NCI-H2029 treated with DMSO at 0.1 percent for 48 hours (cell line): ENCODE data around the gene SENP2.
"Not testable (repeated sequence)": the region's sequence is repeated elsewhere in the genome, so short reads cannot be mapped to it uniquely, and the experiment has no call there.

ENCODE experiments used
- DNase-seq: peaks from one replicate; lab custom pipeline; 2025; lab: John Stamatoyannopoulos, UW

Gene SENP2

GRCh38 chr3:185586686-185587039 lies 568 bp downstream of the SENP2 start:
- DNase-seq: no peak

GRCh38 chr3:185594073-185594472 lies 8.0 kb downstream of the SENP2 start:
- DNase-seq: no peak

- DNase-seq: no peak
Measured at GRCh38 chr3:185595526-185595925, 9.4 kb downstream of the SENP2 start.

GRCh38 chr3:185605566-185605965 lies 19.5 kb downstream of the SENP2 start:
- no peak for DNase-seq

GRCh38 chr3:185606196-185606595 lies 20.1 kb downstream of the SENP2 start:
- DNase-seq: no peak

- no peak for DNase-seq
Measured at GRCh38 chr3:185613016-185613415, 26.9 kb downstream of the SENP2 start.

GRCh38 chr3:185623939-185624665 lies 38.0 kb downstream of the SENP2 start:
- DNase-seq: no peak

- DNase-seq: no peak
Measured at GRCh38 chr3:185625784-185626183, 39.7 kb downstream of the SENP2 start.

GRCh38 chr3:185629554-185630181 lies 43.6 kb downstream of the SENP2 start:
- DNase-seq: no peak

- no peak for DNase-seq
Measured at GRCh38 chr3:185630182-185630622, 44.1 kb downstream of the SENP2 start.

GRCh38 chr3:185631108-185631507 lies 45.0 kb downstream of the SENP2 start:
- DNase-seq: no peak

- DNase-seq: no peak
Measured at GRCh38 chr3:185631508-185632206, 45.6 kb downstream of the SENP2 start.

- DNase-seq: no peak
Measured at GRCh38 chr3:185632996-185633395, 46.9 kb downstream of the SENP2 start.

- no peak for DNase-seq
Measured at GRCh38 chr3:185637388-185637787, 51.3 kb downstream of the SENP2 start.

- not testable (repeated sequence) for DNase-seq
Measured at GRCh38 chr3:185638651-185639050, 52.6 kb downstream of the SENP2 start.

GRCh38 chr3:185639632-185640206 lies 53.6 kb downstream of the SENP2 start:
- no peak for DNase-seq

- no peak for DNase-seq
Measured at GRCh38 chr3:185640308-185640707, 54.2 kb downstream of the SENP2 start.

GRCh38 chr3:185645191-185645590 lies 59.1 kb downstream of the SENP2 start:
- not testable (repeated sequence) for DNase-seq

- no peak for DNase-seq
Measured at GRCh38 chr3:185645596-185646381, 59.7 kb downstream of the SENP2 start.

GRCh38 chr3:185646382-185647133 lies 60.5 kb downstream of the SENP2 start:
- DNase-seq: no peak
